ENCODE results near the gene PBRM1.

PBRM1 gene

DNA sequence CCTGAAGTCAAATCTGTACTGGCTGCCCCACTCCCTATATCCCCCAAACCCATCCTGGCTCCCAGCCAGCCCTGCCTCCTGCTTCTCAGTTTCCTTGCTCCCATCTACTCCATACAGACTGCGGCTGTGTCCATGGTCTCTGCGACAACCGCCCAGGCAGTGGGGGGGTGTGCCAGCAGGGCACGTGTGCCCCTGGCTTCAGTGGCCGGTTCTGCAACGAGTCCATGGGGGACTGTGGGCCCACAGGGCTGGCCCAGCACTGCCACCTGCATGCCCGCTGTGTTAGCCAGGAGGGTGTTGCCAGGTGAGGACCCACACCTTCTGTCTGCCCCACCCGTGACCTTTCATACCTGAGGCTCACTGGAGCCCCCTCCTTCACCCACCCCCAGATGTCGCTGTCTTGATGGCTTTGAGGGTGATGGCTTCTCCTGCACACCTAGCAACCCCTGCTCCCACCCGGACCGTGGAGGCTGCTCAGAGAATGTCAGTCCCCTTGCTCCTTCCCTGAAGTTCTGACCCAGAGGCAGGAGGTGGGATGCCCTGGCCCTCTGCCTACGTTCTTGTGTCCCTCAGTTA is 175.9 kb downstream of the PBRM1 start:
- no peak for DNase-seq

- no peak for DNase-seq
Measured at GRCh38 chr3:52507359-52507758, 178.4 kb downstream of the PBRM1 start.

DNA sequence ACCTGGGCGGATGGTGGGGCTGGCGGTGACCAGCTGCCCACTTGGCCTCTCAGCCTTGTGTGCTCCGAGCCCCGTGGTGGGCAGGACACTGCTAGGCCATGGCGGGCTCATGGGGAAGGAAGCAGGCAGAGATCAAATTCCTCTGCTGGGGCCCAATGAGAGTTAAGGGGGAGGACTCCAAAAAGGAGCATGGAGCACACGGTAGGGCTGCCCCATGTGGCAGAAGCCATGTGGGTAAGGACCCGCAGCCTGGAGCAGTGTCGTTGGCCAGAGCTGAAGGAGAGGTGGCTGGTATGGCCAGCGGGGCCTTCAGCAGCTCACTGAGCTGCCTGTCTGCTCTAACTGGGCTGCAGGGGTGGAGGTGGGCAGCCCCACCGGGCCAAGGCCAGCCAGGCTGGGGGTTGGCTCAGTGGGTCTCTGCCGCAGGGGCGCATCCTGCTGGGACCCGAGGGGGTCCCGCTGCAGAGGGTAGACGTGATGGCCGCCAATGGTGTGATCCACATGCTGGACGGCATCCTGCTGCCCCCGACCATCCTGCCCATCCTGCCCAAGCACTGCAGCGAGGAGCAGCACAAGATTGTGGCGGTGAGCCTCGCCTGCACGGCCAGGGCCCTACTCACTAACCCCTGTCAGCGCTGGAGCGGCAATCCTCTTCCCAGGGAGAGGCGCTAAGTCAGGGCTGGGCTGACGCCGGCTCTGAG is 179.3 kb downstream of the PBRM1 start:
- no peak for DNase-seq

GRCh38 chr3:52504977-52505376 is 180.7 kb downstream of the PBRM1 start:
- DNase-seq = no peak

- DNase-seq = no peak
Measured at GRCh38 chr3:52503788-52504424, 181.8 kb downstream of the PBRM1 start.

DNA sequence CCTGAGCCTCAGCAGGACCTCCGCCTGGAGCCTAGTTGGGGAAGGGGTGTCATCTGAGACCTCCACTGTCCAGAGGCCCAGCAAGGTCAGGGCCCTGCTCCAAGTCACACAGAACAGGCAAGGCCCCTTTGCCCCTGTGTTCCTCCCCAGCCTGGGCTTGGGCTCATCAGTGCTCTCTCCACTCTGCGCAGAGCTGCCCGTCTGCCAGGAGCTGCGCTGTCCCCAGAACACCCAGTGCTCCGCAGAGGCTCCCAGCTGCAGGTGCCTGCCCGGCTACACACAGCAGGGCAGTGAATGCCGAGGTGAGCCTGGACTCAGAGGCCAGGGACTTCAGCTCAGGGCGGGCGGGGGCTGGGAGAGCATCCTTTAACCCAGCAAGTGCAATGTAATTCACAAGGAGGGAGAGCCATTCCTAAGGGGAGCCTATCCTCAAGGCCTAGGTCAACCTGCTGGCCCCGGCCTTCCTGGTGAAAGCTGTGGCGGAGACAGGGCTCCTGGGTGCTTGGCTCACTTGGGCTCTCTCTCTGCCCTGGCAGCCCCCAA is 182.8 kb downstream of the PBRM1 start:
- DNase-seq = no peak

DNA sequence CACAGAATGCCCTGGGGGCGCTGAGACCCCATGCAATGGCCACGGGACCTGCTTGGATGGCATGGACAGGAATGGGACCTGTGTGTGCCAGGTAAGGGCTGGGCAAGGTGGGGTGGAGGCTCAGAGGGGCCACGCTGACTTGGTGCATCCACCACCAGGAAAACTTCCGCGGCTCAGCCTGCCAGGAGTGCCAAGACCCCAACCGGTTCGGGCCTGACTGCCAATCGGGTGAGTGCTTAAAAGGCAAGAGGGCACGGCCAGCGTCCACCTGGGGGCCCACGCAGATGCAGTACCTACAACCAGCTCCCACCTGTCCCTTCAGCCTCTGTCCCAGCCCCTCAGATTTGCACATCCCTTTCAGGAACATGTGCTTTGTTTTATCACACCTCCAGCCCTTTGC is 183.7 kb downstream of the PBRM1 start:
- no peak for DNase-seq

- no peak for DNase-seq
Measured at GRCh38 chr3:52501046-52501445, 184.7 kb downstream of the PBRM1 start.

DNA sequence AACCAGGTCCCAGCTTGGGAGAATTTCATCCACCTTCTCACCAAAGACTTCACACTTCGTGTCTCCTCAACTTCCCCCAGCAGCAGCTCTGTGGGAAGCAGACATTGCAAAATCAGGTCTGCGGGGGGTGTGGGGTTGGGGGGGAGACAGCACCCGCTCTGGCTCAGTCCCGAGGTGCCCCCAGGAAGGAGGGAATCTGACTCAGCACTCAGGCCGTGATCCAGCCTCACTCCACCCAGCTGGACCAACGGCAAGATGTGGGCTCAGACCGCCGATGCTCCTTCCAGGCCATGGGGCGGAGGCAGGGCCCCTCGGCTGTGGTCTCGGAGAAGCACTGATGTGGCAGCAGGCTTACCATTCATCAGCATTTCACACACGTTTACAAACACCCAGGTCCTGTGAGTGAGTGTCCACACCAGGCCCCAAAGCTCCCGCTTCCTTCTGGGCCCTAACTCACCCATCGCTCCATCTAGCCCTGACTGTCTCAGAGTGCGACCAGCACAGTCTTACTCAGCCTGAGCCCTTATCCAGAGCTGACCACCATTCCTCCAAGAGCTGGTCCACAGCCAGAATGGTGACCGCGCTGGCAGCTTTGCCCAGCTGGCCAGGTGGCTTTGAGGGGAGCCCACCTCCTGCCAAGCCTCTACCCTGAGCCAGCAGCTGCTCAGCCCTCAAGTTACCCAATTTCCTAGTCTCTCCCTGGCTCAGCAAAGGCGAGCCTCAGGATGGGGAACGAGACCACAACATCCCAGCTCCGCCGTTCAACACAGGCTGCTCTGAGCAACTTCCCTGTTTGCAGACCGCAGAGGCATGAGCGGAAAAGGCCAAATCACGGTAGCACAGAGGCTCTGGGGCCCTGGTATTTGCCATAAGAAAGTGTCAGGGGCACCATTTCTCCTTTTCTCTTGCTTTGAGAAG is 187.3 kb downstream of the PBRM1 start:
- DNase-seq = peak; percentile 95 to 97 (median 96)

DNA sequence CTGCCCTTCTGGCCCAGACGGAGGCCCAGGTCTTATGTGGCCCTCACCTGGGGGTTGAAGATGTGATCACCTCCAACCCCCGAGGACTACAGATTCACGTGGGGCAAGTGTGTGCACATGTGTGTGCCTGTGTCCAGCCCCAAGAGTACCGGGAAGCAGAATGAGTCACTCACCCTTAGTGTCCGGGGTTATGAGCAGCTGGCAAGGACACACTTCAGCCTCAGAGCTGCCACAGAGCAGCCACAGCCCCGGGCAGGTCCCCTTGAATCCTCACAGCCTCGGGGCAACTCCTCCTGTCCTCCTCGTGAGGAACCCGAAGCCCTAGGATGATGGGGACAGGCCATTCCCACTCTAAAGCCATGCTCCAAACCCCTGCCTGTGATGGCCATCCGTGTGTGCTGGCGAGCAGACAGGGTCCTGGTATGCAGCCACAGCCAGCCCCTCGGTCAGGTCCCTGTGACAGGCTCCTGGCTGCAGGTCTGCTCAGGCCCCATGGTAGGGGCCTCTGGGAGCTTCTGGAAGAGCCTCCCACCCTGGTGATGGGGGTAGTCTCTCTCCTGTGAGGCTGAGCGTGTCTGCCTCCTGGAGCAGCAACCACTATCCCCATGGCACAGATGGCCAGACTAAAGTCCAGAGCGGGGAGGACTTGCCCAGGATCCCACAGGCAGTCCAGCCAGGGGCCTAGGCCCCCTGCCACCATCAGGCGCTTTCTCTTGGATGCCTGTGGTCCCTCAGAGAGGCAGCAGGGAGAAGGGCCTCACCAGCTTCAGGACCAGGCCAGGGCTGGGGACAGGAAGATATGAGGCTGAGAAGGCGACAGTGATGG is 189.7 kb downstream of the PBRM1 start:
- peak; percentile 59 to 68 (median 64) for DNase-seq
